ENCODE results near the gene RORB. TPM values are rescaled to one million over a fixed set of nuclear protein-coding genes. Genes with fewer than 3 reads are reported as not detected.

The RORB gene
- total RNA-seq = 3.0 TPM

GRCh38 chr9:74496819-74497747 lies at the start of gene RORB:
RORB (plus strand) TSS chr9:74497335; CDS start chr9:74497977, 642 bp downstream.
- peak; percentile 64 for DNase-seq (ENCODE audit: low spot score)

GRCh38 chr9:74447451-74448193 lies 49.5 kb upstream of the RORB start:
- no peak for DNase-seq (ENCODE audit: low spot score)

- DNase-seq (ENCODE audit: low spot score) = no peak
Measured at GRCh38 chr9:74449060-74449459, 48.1 kb upstream of the RORB start.

- DNase-seq (ENCODE audit: low spot score) = no peak
Measured at GRCh38 chr9:74458832-74459231, 38.3 kb upstream of the RORB start.

- no peak for DNase-seq (ENCODE audit: low spot score)
Measured at GRCh38 chr9:74463825-74464224, 33.3 kb upstream of the RORB start.

- no peak for DNase-seq (ENCODE audit: low spot score)
Measured at GRCh38 chr9:74478606-74479005, 18.5 kb upstream of the RORB start.

- DNase-seq (ENCODE audit: low spot score) = no peak
Measured at GRCh38 chr9:74479711-74480110, 17.4 kb upstream of the RORB start.

- DNase-seq (ENCODE audit: low spot score) = no peak
Measured at GRCh38 chr9:74487395-74487794, 9.7 kb upstream of the RORB start.

GRCh38 chr9:74493512-74493911 lies 3.6 kb upstream of the RORB start:
- DNase-seq (ENCODE audit: low spot score) = no peak

GRCh38 chr9:74494490-74494889 lies 2.6 kb upstream of the RORB start:
- no peak for DNase-seq (ENCODE audit: low spot score)

- no peak for DNase-seq (ENCODE audit: low spot score)
Measured at GRCh38 chr9:74496406-74496805, 729 bp upstream of the RORB start.

- peak; percentile 42 for DNase-seq (ENCODE audit: low spot score)
Measured at GRCh38 chr9:74497748-74498620, 849 bp downstream of the RORB start.

- DNase-seq (ENCODE audit: low spot score) = no peak
Measured at GRCh38 chr9:74498621-74499095, 1.5 kb downstream of the RORB start.

GRCh38 chr9:74499111-74499601 lies 2.0 kb downstream of the RORB start:
- no peak for DNase-seq (ENCODE audit: low spot score)

GRCh38 chr9:74499770-74500583 lies 2.8 kb downstream of the RORB start:
- DNase-seq (ENCODE audit: low spot score) = no peak

- DNase-seq (ENCODE audit: low spot score) = no peak
Measured at GRCh38 chr9:74500584-74500924, 3.4 kb downstream of the RORB start.

- DNase-seq (ENCODE audit: low spot score) = no peak
Measured at GRCh38 chr9:74501570-74501969, 4.4 kb downstream of the RORB start.

- no peak for DNase-seq (ENCODE audit: low spot score)
Measured at GRCh38 chr9:74503219-74503618, 6.1 kb downstream of the RORB start.

GRCh38 chr9:74503666-74504065 lies 6.5 kb downstream of the RORB start:
- DNase-seq (ENCODE audit: low spot score) = no peak

GRCh38 chr9:74511333-74511732 lies 14.2 kb downstream of the RORB start:
- DNase-seq (ENCODE audit: low spot score) = no peak

GRCh38 chr9:74512416-74512815 lies 15.3 kb downstream of the RORB start:
- DNase-seq (ENCODE audit: low spot score) = no peak

Measured in ureter (tissue), 1 donor.